Activated T-cell treated with anti-CD3 and anti-CD28 coated beads, Interleukin-2, amount 50 U/mL, for 1 hour (primary cell): ENCODE results near the gene PLP2.
"Not testable (repeated sequence)": the region's sequence is repeated elsewhere in the genome, so short reads cannot be mapped to it uniquely, and the experiment has no call there.

Source experiments
- DNase-seq: peaks from one replicate; pipeline ENCODE4 v3.0.0-alpha.2; 2020

Gene PLP2

GRCh38 chrX:49171752-49172279 lies at the start of gene PLP2:
Gene PLP2 (plus strand): TSS chrX:49171898. CDS start chrX:49172001, 103 bp downstream.
- DNase-seq: peak; percentile 79

DNA sequence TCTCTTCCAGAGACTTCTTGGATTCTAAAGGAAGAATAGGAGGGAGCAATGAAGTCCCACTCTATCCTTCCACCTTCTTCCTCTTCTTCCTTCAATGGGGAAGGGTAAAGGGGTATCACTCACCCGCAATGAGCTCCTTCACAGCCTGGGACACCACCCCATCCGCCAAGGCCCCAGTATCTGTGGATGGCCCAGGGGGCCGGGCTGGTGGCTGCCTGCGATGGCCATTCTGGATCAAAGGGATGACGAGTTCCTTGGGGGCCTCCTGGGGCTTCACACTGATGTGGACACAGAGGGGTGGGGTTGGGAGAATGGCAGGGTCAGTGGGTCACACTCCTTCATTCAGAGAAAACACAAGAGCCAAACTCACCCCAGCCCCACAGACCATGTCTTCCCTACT lies 49.2 kb upstream of the PLP2 start:
- no peak for DNase-seq

DNA sequence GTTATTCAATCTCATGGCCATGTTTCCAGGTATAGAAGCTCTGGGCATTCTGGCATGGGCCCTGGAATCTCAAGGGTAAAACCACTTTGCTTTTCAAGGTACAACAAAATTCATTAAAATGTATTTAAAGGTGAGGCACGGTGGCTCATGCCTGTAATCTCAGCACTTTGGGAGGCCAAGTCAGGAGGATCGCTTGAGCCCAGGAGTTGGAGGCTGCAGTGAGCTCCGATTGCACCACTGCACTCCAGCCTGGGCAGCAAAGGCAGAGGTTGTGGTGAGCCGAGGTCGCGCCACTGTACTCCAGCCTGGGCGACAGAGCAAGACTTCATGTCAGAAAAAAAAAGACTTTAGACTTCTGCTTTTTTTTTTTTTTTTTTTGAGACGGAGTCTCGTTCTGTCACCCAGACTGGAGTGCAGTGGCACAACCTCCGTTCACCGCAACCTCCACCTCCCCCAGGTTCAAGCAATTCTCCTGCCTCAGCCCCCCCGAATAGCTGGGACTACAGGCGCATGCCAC lies 43.9 kb upstream of the PLP2 start:
- DNase-seq: not testable (repeated sequence)

DNA sequence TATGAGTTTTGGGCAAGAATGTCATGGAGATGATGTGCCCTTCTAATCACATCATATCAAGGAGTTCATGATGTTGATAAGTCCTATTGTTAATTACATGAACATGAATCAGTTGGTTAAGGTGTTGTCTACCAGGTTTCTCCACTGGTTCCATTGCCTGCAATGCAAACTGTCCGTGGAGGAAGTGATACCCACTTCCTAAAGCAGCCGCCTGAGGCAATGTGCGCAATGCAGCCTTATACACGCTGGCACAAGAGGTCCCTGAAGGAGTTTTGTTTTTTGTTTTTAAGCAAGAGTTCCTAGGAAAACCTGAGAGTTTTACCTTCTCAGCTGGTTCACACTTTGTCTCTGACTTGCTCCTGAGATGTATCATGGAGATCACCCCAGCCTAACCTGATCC lies 42.3 kb upstream of the PLP2 start:
- no peak for DNase-seq

- DNase-seq: not testable (repeated sequence)
Observed at GRCh38 chrX:49132275-49132674, 39.4 kb upstream of the PLP2 start.

- DNase-seq: no peak
Observed at GRCh38 chrX:49133759-49134158, 37.9 kb upstream of the PLP2 start.

- no peak for DNase-seq
Observed at GRCh38 chrX:49137492-49137891, 34.2 kb upstream of the PLP2 start.

GRCh38 chrX:49139713-49140112 lies 32.0 kb upstream of the PLP2 start:
- DNase-seq: no peak

- not testable (repeated sequence) for DNase-seq
Observed at GRCh38 chrX:49142264-49142663, 29.4 kb upstream of the PLP2 start.

- DNase-seq: not testable (repeated sequence)
Observed at GRCh38 chrX:49143154-49143553, 28.5 kb upstream of the PLP2 start.

DNA sequence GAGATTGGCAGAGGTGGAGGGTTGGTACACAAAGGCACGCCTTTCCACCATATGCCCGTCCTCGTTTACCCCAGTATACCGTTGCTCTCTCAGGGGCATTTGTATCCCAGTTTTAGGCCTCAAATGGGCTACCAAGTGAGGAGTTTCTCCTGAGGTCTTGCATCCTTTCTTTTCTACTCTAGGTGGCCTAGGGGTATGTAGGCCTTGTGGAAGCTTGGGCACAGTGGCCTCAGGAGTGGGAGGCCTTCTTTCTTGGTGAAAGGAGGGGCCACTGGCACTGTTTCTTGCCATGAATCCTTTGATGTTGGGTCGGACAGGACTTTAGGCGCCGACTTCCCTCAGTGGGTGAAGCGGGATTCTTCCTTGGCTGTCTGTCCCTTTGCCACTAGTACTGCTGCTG lies 24.4 kb upstream of the PLP2 start:
- DNase-seq: no peak

- DNase-seq: no peak
Observed at GRCh38 chrX:49147936-49148335, 23.8 kb upstream of the PLP2 start.

DNA sequence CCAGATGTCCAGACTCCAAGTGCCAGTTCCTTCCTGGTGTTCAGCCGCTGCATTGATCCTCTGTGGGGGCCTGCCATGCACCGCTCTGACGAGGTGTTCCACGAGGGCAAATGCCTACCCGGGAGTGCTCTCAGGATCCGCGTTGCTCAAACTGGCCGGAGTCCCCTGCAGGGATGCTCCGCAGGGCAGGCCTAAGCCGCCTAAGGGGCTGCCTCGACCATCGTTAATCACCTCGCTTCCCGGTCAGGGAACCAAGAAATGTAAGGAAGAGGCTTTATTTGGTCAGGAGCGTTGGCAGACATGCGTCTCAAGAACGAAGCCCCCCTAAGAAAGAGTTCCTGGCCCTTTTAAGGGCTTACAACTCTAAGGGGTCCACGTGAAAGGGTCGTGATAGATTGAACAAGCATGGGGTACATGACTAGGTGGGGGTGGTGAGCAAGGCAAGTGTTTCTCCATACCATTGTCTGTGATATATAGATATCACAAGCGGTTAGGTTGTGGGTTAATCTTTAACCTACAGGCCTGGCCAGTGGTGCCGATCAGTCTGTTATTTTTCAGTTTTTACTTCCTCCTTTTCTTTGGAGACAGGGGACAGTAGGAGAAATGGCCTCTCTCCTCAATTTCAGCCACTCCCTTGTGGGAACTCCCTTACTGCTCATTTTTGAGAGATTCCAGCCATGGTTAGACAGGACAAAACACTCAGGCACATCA lies 23.2 kb upstream of the PLP2 start:
- not testable (repeated sequence) for DNase-seq

GRCh38 chrX:49149291-49149690 lies 22.4 kb upstream of the PLP2 start:
- DNase-seq: not testable (repeated sequence)

- DNase-seq: no peak
Observed at GRCh38 chrX:49153467-49153866, 18.2 kb upstream of the PLP2 start.

DNA sequence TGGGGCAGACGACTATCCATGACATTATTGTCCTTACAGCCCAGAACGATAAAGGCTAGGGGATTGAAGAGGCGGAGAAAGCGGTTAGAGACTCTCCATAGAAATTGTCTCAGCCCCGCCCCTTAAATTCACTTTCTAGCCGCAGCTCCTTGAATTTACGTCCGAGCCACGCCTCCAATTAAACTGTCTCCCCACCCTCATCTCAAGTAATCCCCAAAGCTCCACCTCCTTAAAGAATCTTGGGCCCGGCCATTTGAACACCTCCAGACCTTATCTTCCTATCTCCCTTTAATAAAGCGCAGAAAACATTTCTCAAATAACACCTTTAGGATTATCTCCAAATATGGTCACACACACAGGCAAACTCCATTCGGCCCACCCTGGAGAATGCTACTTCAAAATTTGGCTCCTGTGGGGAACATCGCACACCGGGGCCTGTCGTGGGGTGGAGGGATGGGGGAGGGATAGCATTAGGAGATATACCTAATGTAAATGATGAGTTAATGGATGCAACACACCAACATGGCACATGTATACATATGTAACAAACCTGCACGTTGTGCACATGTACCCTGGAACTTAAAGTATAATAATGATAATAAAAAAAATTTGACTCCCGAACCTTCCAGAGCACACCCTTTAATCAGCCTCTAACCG lies 16.3 kb upstream of the PLP2 start:
- DNase-seq: no peak

DNA sequence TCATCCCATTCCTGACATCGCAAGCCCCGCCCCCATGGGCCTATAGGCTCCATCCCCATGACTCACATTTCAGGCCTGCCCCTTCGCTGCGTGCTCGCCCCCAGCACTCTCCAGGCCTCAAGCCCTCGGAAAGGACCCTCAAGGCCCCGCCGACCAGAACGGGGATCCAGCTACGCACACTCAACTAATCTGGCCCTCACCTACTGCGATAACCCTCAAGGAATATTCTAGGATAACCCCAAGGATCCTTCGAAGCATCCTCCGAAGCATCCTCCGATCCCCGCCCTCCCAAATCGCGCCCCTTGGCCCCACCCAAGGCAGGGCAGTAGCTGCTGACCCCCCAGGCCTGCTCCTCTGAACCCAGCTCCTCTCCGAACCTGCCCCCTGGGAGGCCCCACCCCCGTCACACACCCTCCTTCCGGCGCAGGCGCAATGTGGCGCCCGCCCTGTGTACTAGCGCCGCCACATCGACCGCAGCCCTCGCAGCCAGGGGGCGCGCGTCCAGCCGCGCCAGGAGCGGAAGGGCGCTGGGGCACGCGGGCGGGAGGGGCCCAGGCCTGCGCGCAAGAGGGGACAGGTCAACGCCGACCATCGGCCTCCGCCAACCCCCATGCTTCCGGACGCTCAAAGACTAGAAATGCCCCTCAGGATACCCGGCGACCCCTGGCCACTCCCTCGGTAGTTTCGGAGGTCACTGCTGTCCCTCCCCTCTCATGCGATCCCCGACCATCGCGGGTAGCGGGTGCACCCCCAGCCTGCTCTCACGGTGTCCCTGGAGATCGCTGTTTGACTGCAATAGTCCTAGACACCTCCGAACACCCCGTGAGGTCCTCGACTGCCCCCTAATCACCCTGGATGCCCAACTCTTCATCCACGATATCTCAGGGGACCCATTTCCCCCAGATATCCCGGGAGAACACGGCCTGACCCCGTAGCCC lies 15.5 kb upstream of the PLP2 start:
- peak; percentile 86 for DNase-seq

GRCh38 chrX:49157194-49157593 lies 14.5 kb upstream of the PLP2 start:
- DNase-seq: no peak

DNA sequence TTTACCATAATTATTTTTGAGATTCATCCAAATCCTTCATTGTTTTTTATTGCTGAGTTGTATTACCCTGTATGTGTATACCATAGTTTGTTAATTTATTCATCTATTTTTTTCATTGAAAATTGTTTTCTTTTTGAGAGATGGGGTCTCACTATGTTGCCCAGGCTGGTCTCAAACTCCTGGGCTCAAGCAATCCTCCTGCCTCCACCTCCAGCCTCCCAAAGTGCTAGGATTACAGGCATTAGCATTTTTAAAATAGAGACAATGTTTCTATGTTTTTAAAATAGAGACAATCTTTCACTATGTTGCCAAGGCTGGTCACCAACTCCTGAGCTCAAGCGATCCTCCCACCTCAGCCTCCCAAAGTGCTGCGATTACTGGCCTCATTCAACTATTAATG lies 10.8 kb upstream of the PLP2 start:
- DNase-seq: no peak

- DNase-seq: no peak
Observed at GRCh38 chrX:49161632-49162031, 10.1 kb upstream of the PLP2 start.

DNA sequence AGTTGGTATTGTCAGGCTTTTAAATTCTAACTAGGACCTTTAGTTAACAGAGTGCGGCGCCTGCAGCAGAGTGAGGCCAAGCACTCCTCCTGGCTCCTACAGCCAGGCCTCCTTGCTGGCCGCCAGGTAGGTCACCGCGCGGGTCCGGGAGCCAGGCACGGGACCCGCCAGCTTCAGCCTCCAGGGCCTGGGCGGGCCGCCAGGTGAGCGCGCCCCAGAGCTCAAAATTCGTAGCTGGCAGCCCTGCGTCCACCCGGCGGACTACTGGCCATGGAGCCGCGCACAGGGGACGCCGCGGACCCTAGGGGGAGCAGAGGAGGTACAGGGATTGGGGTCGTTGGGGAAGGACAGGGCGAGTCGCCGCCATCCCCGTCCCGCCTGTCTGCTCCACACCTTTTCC lies 9.1 kb upstream of the PLP2 start, which contains the start of gene MAGIX:
Gene MAGIX, plus strand, starts transcription at position 139 of the 400 bp plus-strand sequence. Its CDS starts 132 bp downstream, at position 271.
- DNase-seq: no peak

DNA sequence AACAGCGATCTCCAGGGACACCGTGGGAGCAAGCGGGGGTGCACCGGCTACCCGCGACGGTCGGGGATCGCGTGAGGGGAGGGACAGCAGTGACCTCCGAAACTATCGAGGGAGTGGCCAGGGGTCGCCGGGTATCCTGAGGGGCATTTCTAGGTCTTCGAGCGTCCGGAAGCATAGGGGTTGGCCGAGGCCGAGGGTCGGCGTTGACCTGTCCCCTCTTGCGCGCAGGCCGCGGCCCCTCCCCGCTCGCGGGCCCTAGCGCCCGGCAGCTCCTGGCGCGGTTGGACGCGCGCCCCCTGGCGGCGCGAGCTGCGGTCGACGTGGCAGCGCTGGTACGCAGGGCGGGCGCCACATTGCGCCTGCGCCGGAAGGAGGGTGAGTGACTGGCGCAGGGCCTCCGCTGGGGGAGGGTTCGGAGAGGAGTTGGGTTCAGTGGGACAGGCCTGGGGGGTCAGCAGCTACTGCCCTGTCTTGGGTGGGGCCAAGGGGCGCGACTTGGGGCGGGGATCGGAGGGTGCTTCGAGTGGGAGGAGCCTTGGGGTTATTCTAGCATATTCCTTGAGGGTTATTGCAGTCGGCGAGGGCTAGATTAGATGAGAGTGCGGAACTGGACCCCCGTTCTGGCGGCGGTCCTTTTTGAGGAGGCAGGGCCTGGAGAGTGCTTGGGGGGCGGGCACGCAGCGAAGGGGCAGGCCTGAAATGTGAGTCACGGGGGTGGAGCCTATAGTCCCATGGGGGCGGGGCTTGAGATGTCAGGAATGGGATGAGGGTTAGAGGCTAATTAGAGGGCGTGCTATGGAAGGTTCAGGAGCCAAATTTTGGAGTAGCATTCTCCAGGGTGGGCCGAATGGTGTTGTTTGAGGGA lies 7.9 kb upstream of the PLP2 start:
- peak; percentile 83 for DNase-seq
